Measurements from ENCODE around the gene PPP1R2B.

PPP1R2B gene

DNA sequence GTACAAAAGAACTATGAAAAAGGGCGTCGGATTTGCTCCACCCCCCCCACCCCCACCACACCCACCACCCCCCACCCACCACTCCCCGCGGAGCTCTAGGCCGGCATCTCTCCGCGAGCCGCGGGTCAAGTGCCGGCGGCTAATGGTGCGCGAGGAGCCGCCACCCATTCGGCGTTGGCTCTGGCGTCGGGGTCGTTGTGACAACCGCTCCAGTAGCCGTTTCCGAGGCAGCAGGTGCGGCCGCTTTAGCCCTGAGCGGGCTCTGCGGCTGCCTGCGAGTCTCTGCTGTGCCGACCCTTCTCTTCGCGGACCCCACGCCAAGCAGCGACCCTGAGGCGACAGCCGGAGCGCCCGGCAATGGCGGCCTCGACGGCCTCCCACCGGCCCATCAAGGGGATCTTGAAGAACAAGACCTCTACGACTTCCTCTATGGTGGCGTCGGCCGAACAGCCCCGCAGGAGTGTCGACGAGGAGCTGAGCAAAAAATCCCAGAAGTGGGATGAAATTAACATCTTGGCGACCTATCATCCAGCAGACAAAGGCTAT lies at the start of gene PPP1R2B:
Gene PPP1R2B (plus strand): TSS at position 90 of the 546 bp plus-strand sequence. CDS start 268 bp downstream, at position 358.
- Histone ChIP-seq H3K36me3 (ENCODE audit: control insufficient read depth, insufficient read depth, low read length) (no peaks in the 10 kb centered on the region), H3K4me3 (ENCODE audit: low read length) (no peak within 1 kb of the TSS), H3K27ac (ENCODE audit: low read depth, low read length) (no peak within 1 kb of the TSS)

DNA sequence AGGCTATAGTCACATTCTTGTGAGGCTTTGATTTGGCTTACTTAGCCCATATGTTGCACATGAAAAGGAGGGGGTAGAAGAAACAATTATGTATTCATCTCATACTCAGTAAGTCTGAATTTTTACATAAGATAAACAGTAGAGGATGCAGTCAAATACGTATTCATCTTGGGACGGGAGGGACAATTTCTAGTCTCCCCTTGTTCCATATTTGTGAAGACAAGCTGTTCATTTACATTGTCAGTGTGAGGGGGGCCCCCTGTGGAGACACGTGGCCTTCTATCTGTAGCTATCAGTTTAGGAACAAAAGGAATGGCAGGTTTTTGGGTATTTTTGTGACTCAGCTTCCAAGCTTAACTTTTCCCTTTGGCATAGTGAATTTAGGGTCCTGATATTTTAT lies 49.2 kb upstream of the PPP1R2B start:
- Histone ChIP-seq H3K9ac (ENCODE audit: low read length) (no peak overlapping the region), H3K4me1 (ENCODE audit: control insufficient read depth, insufficient read depth, low read length) (no peaks in the 10 kb centered on the region), H3K27ac (ENCODE audit: low read depth, low read length) (no peak overlapping the region), H3K36me3 (ENCODE audit: control insufficient read depth, insufficient read depth, low read length) (no peaks in the 10 kb centered on the region), H3K27me3 (ENCODE audit: control insufficient read depth, insufficient read depth, low read length) (no peaks in the 10 kb centered on the region), H3K4me3 (ENCODE audit: low read length) (no peak overlapping the region)

More for the DNA sequence above, at the start of gene PPP1R2B:
- H3K4me1 ChIP-seq (ENCODE audit: control insufficient read depth, insufficient read depth, low read length): no peaks in the 10 kb centered on the region
- H3K27me3 ChIP-seq (ENCODE audit: control insufficient read depth, insufficient read depth, low read length): no peaks in the 10 kb centered on the region
- H3K9ac ChIP-seq (ENCODE audit: low read length): no peak within 1 kb of the TSS

DNA sequence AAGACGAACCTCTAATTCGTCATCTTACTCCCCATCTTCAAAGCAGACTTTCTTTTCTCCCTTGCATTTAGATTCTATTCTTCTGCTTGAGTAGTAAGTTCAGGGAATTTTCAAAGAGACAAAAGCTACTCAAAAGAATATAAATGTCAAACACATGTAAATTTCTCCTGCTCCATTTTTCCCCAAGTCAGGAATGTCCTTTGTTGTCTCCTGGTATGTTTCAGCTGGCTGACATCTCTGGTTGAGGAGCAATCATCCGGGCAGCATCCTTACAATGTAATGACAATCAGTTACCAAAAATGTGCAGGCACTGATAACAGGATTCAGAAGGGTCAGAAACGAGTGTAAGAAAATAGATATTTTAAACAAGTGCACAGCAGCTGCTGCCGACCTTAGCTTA lies 47.6 kb upstream of the PPP1R2B start:
- Histone ChIP-seq H3K36me3 (ENCODE audit: control insufficient read depth, insufficient read depth, low read length) (no peaks in the 10 kb centered on the region), H3K27ac (ENCODE audit: low read depth, low read length) (no peak overlapping the region), H3K9ac (ENCODE audit: low read length) (no peak overlapping the region), H3K4me1 (ENCODE audit: control insufficient read depth, insufficient read depth, low read length) (no peaks in the 10 kb centered on the region), H3K27me3 (ENCODE audit: control insufficient read depth, insufficient read depth, low read length) (no peaks in the 10 kb centered on the region), H3K4me3 (ENCODE audit: low read length) (no peak overlapping the region)

DNA sequence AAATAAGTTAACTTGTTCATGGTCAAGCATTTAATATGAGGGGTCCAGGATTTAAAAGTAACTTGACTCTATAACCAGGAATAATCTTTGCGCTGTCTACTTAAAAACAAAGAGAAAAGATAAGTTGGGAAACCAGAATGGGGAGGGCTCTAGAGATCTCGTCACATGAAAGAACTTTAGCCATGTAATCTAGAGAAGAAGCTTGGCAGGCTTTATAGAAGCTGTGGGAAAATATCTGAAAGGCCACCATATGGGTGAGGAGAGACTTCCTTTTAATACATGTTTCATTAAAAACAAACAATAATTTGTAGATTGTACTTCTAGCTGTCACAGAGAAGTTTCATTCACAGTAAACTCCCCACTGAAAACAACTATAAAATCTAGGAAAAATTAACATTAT lies 46.7 kb upstream of the PPP1R2B start:
- no peaks in the 10 kb centered on the region for H3K27me3 ChIP-seq (ENCODE audit: control insufficient read depth, insufficient read depth, low read length)
- H3K9ac ChIP-seq (ENCODE audit: low read length): no peak overlapping the region
- H3K36me3 ChIP-seq (ENCODE audit: control insufficient read depth, insufficient read depth, low read length): no peaks in the 10 kb centered on the region
- no peak overlapping the region for H3K27ac ChIP-seq (ENCODE audit: low read depth, low read length)
- H3K4me3 ChIP-seq (ENCODE audit: low read length): no peak overlapping the region
- H3K4me1 ChIP-seq (ENCODE audit: control insufficient read depth, insufficient read depth, low read length): no peaks in the 10 kb centered on the region

DNA sequence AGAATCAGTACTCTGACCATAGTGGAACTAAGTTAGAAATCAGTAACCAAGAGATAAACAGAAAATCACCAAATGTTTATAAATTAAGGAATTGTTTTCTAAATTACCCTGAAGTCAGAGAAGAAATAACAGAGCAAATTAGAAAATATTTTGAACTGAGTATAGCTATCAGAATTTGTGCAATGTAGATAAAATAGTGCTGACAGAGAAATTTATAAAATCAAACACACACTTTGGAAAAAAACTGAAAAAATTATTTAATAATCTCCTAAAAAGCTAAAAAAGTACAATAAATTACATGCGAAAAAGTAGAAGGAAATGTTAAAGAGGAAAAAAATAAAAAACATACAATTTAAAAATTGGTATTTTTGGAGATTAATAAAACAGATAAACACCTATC lies 37.1 kb upstream of the PPP1R2B start:
- H3K36me3 ChIP-seq (ENCODE audit: control insufficient read depth, insufficient read depth, low read length): no peaks in the 10 kb centered on the region
- no peak overlapping the region for H3K9ac ChIP-seq (ENCODE audit: low read length)
- H3K27ac ChIP-seq (ENCODE audit: low read depth, low read length): no peak overlapping the region
- no peaks in the 10 kb centered on the region for H3K27me3 ChIP-seq (ENCODE audit: control insufficient read depth, insufficient read depth, low read length)
- H3K4me1 ChIP-seq (ENCODE audit: control insufficient read depth, insufficient read depth, low read length): no peaks in the 10 kb centered on the region
- no peak overlapping the region for H3K4me3 ChIP-seq (ENCODE audit: low read length)

DNA sequence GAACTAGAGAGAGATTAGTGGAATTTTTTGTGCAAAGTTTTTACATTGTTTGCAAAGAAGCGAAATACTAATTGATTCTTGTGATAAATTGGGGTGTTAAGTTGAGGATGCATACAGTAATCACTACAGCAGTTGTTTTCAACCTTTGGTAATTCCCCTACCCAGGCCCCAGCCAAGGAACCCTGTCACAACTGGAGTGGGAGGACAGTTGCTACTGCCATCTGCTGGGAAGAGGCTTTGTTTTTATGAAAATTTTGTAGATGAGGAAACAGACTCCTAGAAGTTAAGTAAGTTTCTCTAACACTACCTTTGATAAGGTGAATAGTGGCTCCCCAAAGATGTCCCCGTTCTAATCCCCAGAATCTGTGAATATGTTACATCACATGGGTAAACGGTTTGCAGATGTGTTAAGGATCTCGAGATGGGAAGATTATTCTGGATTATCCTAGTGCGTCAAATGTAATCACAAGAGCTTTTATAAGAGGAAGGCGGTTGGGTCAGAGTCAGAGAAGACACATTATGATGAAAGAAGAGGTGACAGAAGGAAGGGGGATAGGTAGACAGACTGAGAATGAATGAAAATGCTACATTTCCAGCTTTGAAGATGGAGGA lies 34.0 kb upstream of the PPP1R2B start:
- no peaks in the 10 kb centered on the region for H3K4me1 ChIP-seq (ENCODE audit: control insufficient read depth, insufficient read depth, low read length)
- no peaks in the 10 kb centered on the region for H3K27me3 ChIP-seq (ENCODE audit: control insufficient read depth, insufficient read depth, low read length)
- no peak overlapping the region for H3K4me3 ChIP-seq (ENCODE audit: low read length)
- H3K27ac ChIP-seq (ENCODE audit: low read depth, low read length): no peak overlapping the region
- H3K36me3 ChIP-seq (ENCODE audit: control insufficient read depth, insufficient read depth, low read length): no peaks in the 10 kb centered on the region
- no peak overlapping the region for H3K9ac ChIP-seq (ENCODE audit: low read length)

DNA sequence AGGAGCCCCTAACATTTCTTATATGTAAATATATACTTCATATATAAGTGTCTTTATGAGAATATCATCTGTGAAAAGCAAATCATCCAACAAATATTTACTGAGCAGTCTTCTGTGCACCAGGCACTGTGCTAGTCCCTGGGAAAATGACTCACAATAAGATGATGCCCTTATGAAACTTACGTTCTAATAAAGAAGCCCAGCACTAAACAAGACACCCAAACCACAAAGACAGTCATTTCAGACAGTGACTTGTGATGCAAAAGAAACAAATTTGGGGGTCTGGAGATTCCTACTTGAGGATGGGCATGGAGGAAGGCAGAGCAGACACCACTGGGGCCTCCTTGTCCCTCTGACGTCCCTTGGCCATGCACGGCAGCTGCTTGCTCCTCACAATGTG lies 30.6 kb upstream of the PPP1R2B start:
- H3K27ac ChIP-seq (ENCODE audit: low read depth, low read length): no peak overlapping the region
- H3K4me1 ChIP-seq (ENCODE audit: control insufficient read depth, insufficient read depth, low read length): no peaks in the 10 kb centered on the region
- H3K4me3 ChIP-seq (ENCODE audit: low read length): no peak overlapping the region
- H3K36me3 ChIP-seq (ENCODE audit: control insufficient read depth, insufficient read depth, low read length): no peaks in the 10 kb centered on the region
- H3K27me3 ChIP-seq (ENCODE audit: control insufficient read depth, insufficient read depth, low read length): no peaks in the 10 kb centered on the region
- no peak overlapping the region for H3K9ac ChIP-seq (ENCODE audit: low read length)

DNA sequence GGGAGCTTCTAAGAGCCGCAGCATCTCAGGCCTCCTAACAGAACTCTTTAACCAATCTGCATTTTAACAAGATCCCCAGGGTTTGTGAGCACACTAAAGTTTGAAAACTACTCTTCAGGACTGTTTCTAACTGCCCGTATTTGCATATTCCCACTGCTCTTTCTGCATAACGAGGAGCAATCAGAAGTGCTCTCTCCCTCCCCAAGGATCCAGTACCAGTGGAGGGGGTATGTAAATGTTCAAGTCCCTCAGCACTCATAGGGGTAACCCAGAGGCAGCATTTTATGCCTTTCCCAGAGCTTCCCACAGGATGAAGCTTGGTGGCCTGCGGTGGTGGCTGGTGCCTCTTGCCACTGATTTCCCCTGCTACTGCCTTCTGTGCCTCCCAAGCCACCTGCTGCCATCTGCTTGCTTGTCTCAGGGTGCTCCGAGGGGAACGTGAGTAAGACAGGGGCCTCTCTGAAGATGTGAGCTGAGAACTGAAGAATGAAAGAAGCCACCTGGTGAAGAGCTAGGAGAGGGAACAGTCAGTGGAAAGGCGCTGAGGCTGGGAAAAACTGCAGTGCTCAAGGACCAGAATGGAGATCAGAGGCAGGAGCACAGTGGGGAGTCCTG lies 30.0 kb upstream of the PPP1R2B start:
- H3K27ac ChIP-seq (ENCODE audit: low read depth, low read length): no peak overlapping the region
- no peak overlapping the region for H3K9ac ChIP-seq (ENCODE audit: low read length)
- no peaks in the 10 kb centered on the region for H3K36me3 ChIP-seq (ENCODE audit: control insufficient read depth, insufficient read depth, low read length)
- H3K27me3 ChIP-seq (ENCODE audit: control insufficient read depth, insufficient read depth, low read length): no peaks in the 10 kb centered on the region
- H3K4me1 ChIP-seq (ENCODE audit: control insufficient read depth, insufficient read depth, low read length): peaks cover 4% of the 10 kb centered on the region
- H3K4me3 ChIP-seq (ENCODE audit: low read length): no peak overlapping the region

DNA sequence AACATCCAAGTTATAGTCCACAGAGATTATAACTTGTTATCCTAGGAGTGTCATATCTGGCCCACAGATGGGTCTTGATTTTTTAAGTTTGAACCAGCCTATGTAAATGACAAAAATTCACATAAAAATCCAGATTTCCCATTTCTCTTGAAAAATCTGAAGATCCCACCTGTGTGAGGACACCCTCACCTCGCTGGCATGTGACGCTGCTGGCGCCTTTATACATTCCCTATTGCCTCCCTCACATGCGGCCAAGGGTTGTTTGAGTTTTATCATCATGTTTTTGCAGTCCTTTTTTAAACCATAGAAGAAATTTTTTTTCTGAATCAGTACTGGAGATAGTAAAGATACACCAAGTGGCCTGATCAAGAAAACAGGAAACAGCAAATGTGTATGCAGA lies 25.9 kb upstream of the PPP1R2B start:
- Histone ChIP-seq H3K27ac (ENCODE audit: low read depth, low read length) (no peak overlapping the region), H3K27me3 (ENCODE audit: control insufficient read depth, insufficient read depth, low read length) (no peaks in the 10 kb centered on the region), H3K4me3 (ENCODE audit: low read length) (no peak overlapping the region), H3K4me1 (ENCODE audit: control insufficient read depth, insufficient read depth, low read length) (peaks cover 4% of the 10 kb centered on the region), H3K9ac (ENCODE audit: low read length) (no peak overlapping the region), H3K36me3 (ENCODE audit: control insufficient read depth, insufficient read depth, low read length) (no peaks in the 10 kb centered on the region)

DNA sequence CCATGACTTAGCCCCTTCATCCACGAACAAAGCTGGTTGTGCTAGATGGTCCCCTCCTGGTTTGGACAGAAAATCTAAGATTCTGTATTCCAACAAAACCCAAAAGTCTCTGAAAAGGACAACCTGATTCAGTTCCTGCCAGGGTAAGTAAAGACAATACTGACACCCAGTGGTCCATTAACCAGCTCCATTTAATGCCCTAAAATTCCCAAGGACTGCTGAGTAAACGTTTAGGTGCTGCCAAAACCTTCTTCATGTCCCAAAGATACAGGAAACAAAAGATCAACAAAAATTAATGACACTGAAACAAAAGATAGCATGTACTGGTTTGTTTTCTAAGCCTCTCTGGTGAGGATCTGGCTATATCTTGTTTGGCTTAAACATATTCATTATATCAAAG lies 25.3 kb upstream of the PPP1R2B start:
- no peaks in the 10 kb centered on the region for H3K27me3 ChIP-seq (ENCODE audit: control insufficient read depth, insufficient read depth, low read length)
- H3K27ac ChIP-seq (ENCODE audit: low read depth, low read length): no peak overlapping the region
- no peak overlapping the region for H3K9ac ChIP-seq (ENCODE audit: low read length)

DNA sequence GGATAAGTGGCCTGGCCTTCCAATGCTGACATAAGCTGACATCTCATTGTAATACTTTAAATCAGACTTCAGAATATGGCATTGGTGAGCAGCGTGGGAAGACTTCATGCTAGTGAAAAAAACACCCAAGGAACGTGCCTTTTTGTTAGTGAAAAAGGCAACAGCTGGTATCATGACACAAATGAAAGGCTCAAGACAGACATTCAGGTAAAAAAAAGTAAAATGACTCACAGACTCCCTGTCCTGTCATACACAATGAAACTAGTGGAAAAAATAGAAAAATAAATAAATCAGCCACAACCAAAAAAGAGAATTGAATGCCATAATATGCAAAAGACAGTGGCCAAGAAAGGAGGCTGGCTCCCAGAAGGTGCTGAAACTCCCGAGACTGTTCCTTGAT lies 24.4 kb upstream of the PPP1R2B start:
- Histone ChIP-seq H3K4me1 (ENCODE audit: control insufficient read depth, insufficient read depth, low read length) (peaks cover 4% of the 10 kb centered on the region), H3K9ac (ENCODE audit: low read length) (no peak overlapping the region), H3K27me3 (ENCODE audit: control insufficient read depth, insufficient read depth, low read length) (no peaks in the 10 kb centered on the region), H3K4me3 (ENCODE audit: low read length) (no peak overlapping the region), H3K36me3 (ENCODE audit: control insufficient read depth, insufficient read depth, low read length) (no peaks in the 10 kb centered on the region), H3K27ac (ENCODE audit: low read depth, low read length) (no peak overlapping the region)

More for the DNA sequence above, 25.3 kb upstream of the PPP1R2B start:
- Histone ChIP-seq H3K4me1 (ENCODE audit: control insufficient read depth, insufficient read depth, low read length) (peaks cover 4% of the 10 kb centered on the region), H3K36me3 (ENCODE audit: control insufficient read depth, insufficient read depth, low read length) (no peaks in the 10 kb centered on the region), H3K4me3 (ENCODE audit: low read length) (no peak overlapping the region)

DNA sequence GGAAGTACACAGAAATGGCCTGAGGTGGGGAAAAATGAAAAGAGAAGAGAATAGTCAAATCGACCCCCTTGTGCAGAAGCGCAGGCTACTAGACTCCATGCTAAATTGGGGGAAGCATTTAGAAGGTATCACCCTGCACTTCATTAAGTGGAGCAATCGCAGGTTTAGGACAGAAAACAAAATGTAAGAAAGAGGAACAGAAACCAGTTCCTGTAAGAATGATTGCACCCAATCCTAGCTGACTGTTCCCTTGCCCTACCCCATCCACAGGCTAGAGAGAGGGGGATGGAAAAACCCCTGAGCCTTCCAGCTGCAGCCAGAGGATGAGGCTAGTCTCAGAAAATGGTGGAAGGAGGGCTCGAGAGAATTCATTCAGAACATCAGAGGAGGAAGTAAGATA lies 23.9 kb upstream of the PPP1R2B start:
- Histone ChIP-seq H3K4me3 (ENCODE audit: low read length) (no peak overlapping the region), H3K9ac (ENCODE audit: low read length) (no peak overlapping the region), H3K36me3 (ENCODE audit: control insufficient read depth, insufficient read depth, low read length) (no peaks in the 10 kb centered on the region), H3K4me1 (ENCODE audit: control insufficient read depth, insufficient read depth, low read length) (peaks cover 4% of the 10 kb centered on the region), H3K27me3 (ENCODE audit: control insufficient read depth, insufficient read depth, low read length) (no peaks in the 10 kb centered on the region), H3K27ac (ENCODE audit: low read depth, low read length) (no peak overlapping the region)

DNA sequence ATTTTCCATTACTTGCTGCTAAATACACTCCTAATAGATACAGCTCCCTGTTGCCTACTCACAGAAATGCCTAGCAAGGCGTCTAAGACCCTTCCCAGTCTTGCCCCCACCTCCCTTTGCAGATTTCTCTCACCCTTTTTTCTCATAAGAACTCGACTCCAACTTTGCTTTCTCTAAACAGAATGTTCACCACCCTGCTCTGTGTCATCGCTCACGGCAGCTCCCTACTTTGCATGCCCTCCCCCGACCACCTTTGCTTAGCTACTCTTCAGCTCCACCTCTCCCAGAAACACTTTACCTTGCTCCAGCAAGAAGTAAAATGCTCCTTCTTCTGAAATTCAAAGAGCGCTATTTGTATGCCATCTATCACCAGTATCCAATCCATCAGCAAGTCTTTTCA lies 15.2 kb upstream of the PPP1R2B start:
- Histone ChIP-seq H3K9ac (ENCODE audit: low read length) (no peak overlapping the region), H3K4me3 (ENCODE audit: low read length) (no peak overlapping the region), H3K4me1 (ENCODE audit: control insufficient read depth, insufficient read depth, low read length) (no peaks in the 10 kb centered on the region), H3K27ac (ENCODE audit: low read depth, low read length) (no peak overlapping the region), H3K27me3 (ENCODE audit: control insufficient read depth, insufficient read depth, low read length) (no peaks in the 10 kb centered on the region), H3K36me3 (ENCODE audit: control insufficient read depth, insufficient read depth, low read length) (no peaks in the 10 kb centered on the region)

Measured in rectal smooth muscle tissue (tissue), 1 donor.